Activated effector memory CD4-positive, alpha-beta T cell treated with anti-CD3 and anti-CD28 coated beads, Interleukin-2, amount 50 U/mL, for 16 hours (primary cell): ENCODE data around the gene IZUMO2.

Experiments used
- DNase-seq: peaks from one replicate; pipeline ENCODE4 v3.0.0-alpha.2; 2020

The IZUMO2 gene

DNA sequence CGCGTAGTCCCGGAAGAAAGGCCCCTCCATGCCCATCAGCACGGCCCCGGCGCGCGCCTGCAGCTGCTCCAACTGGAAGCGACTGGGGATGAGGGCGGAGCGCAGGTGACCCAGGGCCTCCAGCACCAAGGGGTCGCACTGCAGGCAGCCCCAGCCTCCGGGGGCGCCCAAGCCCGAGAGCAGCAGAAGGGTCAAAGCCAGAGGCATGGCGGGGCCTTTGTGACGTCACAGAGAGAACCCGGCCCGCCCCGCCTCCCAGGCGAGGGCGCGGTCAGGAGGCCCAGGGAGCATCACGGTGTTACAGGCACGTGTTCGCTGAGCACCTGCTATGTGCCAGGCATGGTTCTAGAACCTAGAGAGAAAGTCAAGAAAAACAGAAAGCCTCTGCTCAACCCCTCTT lies at the start of gene IZUMO2:
Gene IZUMO2, minus strand, starts transcription at position 294 of the 400 bp plus-strand sequence. Its CDS starts 87 bp downstream, at position 207.
- DNase-seq = no peak

- DNase-seq = no peak
Observed at GRCh38 chr19:50210425-50210824, 47.3 kb upstream of the IZUMO2 start.

GRCh38 chr19:50209131-50209530 lies 46.0 kb upstream of the IZUMO2 start:
- no peak for DNase-seq

GRCh38 chr19:50207730-50208129 lies 44.6 kb upstream of the IZUMO2 start:
- DNase-seq = no peak

DNA sequence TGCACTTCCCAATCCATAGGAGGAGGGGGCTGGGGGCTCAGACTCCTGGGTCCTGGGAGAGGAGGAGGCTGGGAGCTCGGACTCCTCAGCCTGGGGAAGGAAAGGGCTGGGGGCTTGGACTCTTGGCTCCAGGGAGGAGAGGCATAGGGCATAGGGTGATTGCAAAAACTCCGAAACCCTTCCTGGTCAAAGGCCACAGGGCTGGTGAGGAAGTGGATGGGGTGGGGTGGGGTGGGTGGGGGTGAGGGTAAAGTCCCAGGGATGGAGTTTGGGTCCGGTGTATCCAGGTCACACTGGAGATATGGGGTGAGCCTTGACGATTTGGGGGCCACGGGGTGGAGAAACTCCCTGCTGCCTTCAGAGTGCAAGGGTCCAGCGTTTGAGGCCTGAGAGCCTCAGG lies 43.1 kb upstream of the IZUMO2 start:
- DNase-seq = peak; percentile 50

- no peak for DNase-seq
Observed at GRCh38 chr19:50205681-50206138, 42.6 kb upstream of the IZUMO2 start.

DNA sequence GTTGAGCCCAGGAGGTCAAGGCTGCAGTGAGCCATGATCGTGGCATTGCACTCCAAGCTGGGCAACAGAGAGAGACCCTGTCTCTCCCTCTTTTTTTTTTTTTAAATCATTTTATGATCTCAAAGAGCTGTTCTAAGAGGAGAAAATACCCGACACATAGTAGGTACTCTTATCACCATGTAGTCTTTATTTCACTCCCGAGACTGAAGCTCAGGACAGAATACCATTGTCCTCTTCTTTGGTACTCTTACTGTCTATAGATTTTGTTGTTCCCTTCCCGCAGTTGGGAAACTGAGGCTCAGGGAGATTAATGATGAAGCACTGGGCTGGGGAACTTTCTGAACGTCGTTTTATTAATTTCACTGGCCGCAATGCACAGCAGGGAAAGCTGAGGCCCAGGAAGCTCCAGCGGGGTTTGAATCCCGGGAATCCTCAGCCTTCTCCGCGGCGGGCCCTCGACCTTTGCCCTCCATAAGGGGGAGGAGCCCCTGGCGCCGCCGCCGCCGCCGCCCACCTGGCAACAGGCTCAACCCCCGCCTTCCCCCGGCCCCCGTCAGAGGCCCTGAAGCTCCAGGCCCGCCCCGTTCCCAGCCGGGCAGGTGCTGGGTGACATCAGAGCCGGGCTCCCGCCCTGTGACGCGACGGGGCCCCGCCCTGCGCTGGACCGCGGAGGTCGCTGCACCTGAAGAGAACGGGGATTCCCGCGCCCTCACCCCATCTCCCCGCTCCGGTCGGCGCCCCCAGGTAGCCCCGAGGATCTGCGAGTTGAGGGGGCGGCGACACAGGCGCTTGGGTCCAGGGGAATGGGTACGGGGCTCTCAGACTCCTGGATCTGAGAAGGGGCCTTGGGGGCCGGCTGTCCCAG lies 42.0 kb upstream of the IZUMO2 start:
- peak; percentile 62 for DNase-seq

GRCh38 chr19:50204081-50204428 lies 41.0 kb upstream of the IZUMO2 start:
- DNase-seq = no peak

DNA sequence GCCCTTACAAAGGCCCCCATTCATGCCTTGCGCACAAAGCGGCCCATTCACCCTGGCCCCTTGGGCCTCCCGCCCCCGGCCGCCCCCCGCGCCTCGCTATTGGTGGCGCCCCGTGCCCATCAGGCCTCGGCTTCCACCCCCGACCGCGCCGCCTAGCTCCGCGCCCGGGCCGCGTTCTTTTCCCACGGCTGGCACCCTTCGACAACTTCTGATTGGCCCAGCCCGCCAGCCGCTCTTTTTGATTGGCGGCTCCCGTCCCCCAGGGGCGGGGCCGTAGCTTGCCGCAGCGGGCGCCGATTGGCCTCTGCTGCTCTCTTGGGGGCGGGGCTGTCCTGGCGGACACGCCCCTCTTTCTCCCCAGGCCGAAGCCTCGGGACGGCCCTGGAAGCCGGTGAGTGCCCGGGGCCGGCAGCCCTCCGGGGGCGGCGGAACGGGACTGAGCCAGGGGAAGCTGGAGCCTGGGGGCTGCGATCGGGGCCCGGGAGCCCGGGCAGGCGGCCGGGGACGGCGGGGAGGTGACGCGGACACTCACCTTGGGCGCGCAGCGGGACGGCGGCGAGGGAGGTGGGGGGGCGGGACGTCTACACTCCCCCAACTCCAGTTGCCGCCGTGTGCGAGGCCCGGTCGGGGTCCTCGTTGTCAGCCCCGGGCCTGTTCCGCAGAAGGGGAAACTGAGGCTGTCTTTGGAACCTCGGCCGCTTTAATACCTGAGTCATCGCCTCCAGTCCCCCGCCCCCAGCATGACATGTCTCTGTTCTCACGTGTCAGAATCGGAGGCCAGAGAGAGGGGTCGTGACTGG lies 40.4 kb upstream of the IZUMO2 start, which contains the start of gene MYH14:
Gene MYH14, plus strand, starts transcription at position 342 of the 800 bp plus-strand sequence. CDS start 6,744 bp downstream, outside the sequence.
- DNase-seq = no peak

- DNase-seq = no peak
Observed at GRCh38 chr19:50202962-50203280, 39.8 kb upstream of the IZUMO2 start.

DNA sequence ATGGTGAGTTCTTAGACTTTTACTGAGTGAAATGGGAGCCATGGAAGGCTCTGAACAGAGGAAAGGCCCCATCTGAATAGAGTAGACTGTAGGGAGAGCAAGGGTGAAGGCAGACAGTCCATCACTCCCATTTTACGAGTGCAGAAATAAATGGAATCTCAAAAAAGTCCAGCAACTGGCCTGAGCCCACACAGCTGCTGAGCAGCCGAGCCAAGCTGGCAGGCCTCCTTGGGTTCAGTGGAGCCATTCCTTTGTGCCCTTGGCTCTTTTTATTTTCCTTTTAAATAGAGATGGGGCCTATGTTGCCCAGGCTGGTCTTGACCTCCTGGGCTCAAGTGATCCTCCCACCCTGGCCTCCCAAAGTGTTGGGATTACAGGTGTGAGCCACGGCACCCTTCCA lies 39.3 kb upstream of the IZUMO2 start:
- no peak for DNase-seq

DNA sequence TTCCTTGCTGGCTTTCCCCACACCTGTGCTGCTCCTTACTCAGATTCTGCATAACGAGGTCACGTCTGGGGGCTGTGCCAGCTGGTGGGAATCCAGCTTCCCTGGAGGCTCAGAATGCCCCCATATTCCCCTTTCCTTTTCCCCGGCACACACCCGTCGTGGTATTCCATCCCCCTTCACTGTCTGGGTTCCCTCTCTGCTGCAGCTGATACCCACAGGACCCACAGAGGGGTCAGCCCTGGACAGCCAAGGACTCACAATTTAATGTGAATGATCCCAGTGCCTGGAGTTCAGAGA lies 36.1 kb upstream of the IZUMO2 start:
- DNase-seq = no peak

GRCh38 chr19:50198431-50199258 lies 35.6 kb upstream of the IZUMO2 start:
- DNase-seq = no peak

DNA sequence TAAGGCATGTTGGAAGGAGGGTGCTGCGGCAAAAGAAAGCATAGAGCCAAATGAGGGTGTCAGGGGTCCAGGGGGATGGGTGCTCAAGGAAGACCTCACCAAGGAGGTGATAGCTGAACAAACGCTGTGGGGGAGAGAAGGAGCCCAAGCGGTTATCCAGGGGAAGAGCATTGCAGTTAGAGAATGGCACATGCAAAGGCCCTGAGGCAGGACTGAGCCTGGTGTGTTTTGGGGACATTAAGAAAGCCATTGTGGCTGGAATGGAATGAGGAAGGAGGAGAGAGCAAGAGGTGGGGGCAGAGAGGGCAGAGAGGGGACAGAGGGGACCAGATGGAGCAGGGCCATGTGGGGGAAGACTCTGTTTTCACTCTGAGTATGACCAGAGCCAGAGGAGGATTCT lies 34.3 kb upstream of the IZUMO2 start:
- DNase-seq = no peak

DNA sequence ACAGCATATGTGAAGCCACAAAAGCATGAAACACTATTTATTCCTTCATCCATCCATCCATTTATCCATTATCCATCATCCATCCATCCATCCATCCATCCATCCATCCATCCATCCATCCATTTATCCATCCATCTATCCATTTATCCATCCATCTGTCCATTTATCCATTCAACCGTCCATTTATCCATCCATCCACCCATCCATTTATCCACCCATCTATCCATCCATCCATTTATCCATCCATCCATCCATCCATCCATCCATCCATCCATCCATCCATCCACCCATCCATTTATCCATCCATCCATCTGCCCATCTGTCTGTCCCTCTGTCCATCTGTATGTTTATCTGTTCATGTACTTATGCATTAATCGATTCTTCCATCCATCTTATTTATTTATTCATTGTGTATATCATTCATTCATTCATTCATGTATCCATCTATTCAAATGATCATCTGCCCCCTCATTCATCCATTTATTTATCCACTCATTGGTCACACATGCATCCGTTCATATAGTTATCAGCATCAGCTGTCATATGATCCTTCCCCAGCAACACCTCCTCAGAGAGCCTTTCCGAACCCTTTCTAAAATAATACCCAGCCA lies 33.3 kb upstream of the IZUMO2 start:
- DNase-seq = no peak

- DNase-seq = no peak
Observed at GRCh38 chr19:50195224-50195623, 32.1 kb upstream of the IZUMO2 start.

GRCh38 chr19:50192463-50193211 lies 29.6 kb upstream of the IZUMO2 start:
- no peak for DNase-seq

GRCh38 chr19:50191216-50191615 lies 28.1 kb upstream of the IZUMO2 start:
- DNase-seq = no peak

GRCh38 chr19:50190439-50190891 lies 27.4 kb upstream of the IZUMO2 start:
- no peak for DNase-seq

DNA sequence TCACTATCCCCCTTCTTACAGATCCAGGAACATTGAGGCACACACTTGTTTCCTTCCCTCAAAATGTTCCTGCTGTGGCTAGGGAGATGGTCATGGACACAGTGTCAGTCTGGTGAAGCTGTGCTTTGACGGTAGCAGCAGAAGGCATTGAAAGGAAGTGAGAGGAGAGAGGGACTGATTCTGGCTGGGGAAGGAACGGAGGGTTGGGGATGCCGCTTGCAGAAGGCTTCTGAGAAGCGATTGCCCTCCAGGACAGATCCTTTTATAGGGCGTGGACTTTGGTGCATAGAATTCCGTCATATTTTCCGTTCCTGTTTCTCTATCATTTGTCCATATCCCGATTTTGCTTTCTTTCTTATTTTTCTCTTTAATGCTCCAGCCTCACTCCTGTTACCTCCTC lies 26.2 kb upstream of the IZUMO2 start:
- no peak for DNase-seq

- DNase-seq = no peak
Observed at GRCh38 chr19:50187937-50188336, 24.9 kb upstream of the IZUMO2 start.

DNA sequence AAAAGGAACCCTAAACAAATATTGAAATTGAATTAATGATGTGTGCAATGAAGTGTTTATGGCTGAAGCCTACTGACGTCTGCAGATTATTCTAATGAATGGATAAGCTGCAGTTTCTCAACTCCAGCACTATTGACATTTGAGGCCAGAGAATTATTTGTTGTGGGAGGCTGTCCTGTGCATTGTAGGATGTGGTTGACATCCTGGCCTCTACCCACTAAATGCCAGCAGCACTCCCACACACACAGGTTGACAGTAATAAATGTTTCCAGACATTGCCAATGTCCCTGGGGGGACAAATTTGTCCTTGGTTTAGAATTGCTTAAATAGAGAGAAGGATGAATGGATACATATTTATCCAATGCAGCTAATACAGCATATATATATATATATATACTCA lies 21.1 kb upstream of the IZUMO2 start:
- DNase-seq = no peak
